MG63 (cell line): Measurements from ENCODE around the gene GYPE. TPM values are rescaled to one million over a fixed set of nuclear protein-coding genes. Genes with fewer than 3 reads are reported as not detected.
"Not testable (repeated sequence)": the region's sequence is repeated elsewhere in the genome, so short reads cannot be mapped to it uniquely, and the experiment has no call there.

ENCODE experiments used
- DNase-seq: peaks from one replicate; pipeline ENCODE4 v3.0.0-alpha.2; 2020
- H3K27me3 ChIP-seq: fragments of 250-450 bp; sonication (Bioruptor Pico); 2 replicates; pipeline ENCODE4 v1.5.1; 2020; ENCODE audit warnings: mild to moderate bottlenecking, moderate library complexity
- H3K36me3 ChIP-seq: fragments of 250-450 bp; sonication (Bioruptor Pico); 2 replicates; pipeline ENCODE4 v1.5.1; 2020; ENCODE audit warnings: mild to moderate bottlenecking, moderate library complexity
- H3K4me3 ChIP-seq: fragments of 250-450 bp; sonication (Bioruptor Pico); 2 replicates; pipeline ENCODE4 v1.5.1; 2020; ENCODE audit warnings: mild to moderate bottlenecking, moderate library complexity
- H3K9me3 ChIP-seq: fragments of 250-450 bp; sonication (Bioruptor Pico); 2 replicates; pipeline ENCODE4 v1.5.1; 2020; ENCODE audit warnings: mild to moderate bottlenecking, moderate library complexity
- total RNA-seq: library from RNA; depleted of rRNA; stranded (reverse); fragments of >200 nt; shearing (Covaris generic); gene quantifications from 2 replicates; pipeline ENCODE4 v1.2.3, GENCODE V29; 2014; ENCODE audit warnings: low replicate concordance; rRNA removed

Gene GYPE
- total RNA-seq, 1 experiment from 2014 or later, result 0.10 TPM

DNA sequence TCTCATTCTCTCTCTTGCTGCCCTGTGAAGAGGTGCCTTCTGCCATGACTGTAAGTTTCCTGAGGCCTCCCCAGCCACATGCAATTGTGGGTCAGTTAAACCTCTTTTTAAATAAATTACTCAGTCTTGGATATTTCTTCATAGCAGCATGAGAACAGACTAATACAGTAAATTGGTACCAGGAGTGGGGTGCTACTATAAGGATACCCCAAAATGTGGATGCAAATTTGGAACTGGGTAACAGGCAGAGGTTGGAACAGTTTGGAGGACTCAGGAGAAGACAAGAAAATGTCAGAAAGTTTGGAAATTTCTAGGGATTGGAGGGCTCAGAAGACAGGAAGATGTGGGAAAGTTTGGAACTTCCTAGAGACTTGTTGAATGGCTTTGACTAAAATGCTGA lies 74.8 kb downstream of the GYPE start:
- H3K36me3 ChIP-seq, DNase-seq, H3K27me3 ChIP-seq, H3K4me3 ChIP-seq, H3K9me3 ChIP-seq: not testable (repeated sequence)

DNA sequence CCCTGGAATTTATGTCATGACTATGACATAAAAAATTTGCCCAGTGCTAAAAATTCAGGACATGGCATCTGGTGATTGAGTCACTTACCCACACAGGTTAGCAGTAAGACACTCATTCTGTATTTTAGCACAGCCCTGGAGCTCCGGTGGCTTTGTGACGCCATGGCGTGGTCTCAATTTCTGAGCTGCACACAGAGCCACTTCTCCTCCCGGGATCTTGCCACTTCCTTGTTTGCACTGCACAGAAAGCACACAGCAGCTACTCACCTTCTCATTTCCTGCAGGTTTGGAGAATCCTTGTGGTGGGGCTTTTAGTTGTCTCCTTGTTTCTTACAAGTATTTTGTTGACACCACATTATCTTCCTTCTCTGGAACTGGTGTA lies 76.1 kb downstream of the GYPE start:
- not testable (repeated sequence) for DNase-seq, H3K36me3 ChIP-seq, H3K9me3 ChIP-seq, H3K27me3 ChIP-seq, H3K4me3 ChIP-seq

Other genes starting within 250 kb of the GYPE start
- not detected in 2 replicates for gene FREM3, start 204.9 kb downstream of the GYPE start, total RNA-seq
- gene GYPB, start 113.8 kb upstream of the GYPE start, total RNA-seq, result not detected in 2 replicates
- gene GYPA, start 235.2 kb upstream of the GYPE start, total RNA-seq, result not detected in 2 replicates